ENCODE results near the gene GAS6.

DNA sequence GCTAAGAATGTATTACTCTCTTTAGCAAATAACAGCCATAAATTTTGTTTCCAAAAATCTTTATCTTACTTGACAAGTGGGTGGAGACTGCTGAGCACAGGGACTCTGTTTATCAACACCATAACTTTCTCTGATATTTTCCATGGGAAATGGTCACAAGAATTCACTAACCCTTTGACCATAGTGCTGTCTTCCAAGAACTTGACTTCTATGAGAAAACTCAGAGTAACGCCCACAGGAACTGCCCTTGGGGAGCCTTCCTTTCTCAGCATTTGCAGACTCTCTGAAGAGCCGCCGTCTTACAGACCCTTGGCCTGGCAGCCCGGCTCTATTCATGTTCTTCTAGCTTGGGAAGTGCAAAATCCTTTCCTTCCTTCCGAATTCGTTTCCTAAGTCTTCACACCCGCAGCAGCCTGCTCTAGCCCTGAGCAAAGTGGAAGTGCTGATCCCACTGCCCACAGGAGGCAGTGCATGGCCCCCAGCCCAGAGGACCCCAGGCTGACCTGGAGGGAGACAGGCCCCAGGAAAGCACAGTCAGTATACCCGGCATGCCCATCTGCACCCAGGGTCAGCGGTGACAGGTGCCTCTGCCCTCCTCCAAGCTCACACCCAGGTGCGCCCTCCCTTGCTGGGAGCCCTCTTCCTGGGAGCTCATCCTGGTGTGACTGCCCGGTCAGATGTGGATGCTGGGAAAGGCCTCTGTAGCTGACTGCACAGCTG, 10.2 kb downstream of the GAS6 start:
- TF ChIP-seq SP1 (IDR thresholded peaks at IDR 0.05) (no peak), SUZ12 (IDR thresholded peaks at IDR 0.05) (no peak), FOXA1 (IDR thresholded peaks at IDR 0.05) (no peak), TARDBP (IDR thresholded peaks at IDR 0.05) (no peak), HDGF (IDR thresholded peaks at IDR 0.05; ENCODE audit: borderline replicate concordance) (no peak), BHLHE40 (IDR thresholded peaks at IDR 0.05; ENCODE audit: borderline replicate concordance) (no peak), ZNF384 (IDR thresholded peaks at IDR 0.05) (no peak), FOXM1 (IDR thresholded peaks at IDR 0.05; ENCODE audit: borderline replicate concordance) (no peak), LEF1 (IDR thresholded peaks at IDR 0.05; ENCODE audit: borderline replicate concordance) (no peak), FOXK2 (IDR thresholded peaks at IDR 0.05) (no peak), ELF4 (IDR thresholded peaks at IDR 0.05) (no peak)
